Adrenal gland (tissue), 5 donors: ENCODE measurements around the gene ATPAF2.

Source experiments
- POLR2A ChIP-seq, 2 donors: fragments of 450-650 bp; IDR thresholded peaks; one replicate each; pipeline ENCODE4 v1.6.1; 2017; ENCODE audit warnings: antibody characterized with exemption in 2 of 2, mild to moderate bottlenecking in 2 of 2, moderate library complexity in 1 of 2
- TF ChIP-seq, protein P1 (sequence below), 6 experiments: fragments of 450-650 bp in 4 of 6; fragments of 200-600 bp in 2 of 6; sonication (generic) in 1 of 6; IDR thresholded peaks; 1 replicate in 5 of 6; 2 replicates in 1 of 6; pipeline versions ENCODE4 v1.5.1 to v1.8.0; 2016 to 2021; ENCODE audit warnings: antibody characterized with exemption in 6 of 6, mild to moderate bottlenecking in 2 of 6, moderate library complexity in 1 of 6
- donor health status: DM: no; HTN: no; CAD: no.

DNA sequence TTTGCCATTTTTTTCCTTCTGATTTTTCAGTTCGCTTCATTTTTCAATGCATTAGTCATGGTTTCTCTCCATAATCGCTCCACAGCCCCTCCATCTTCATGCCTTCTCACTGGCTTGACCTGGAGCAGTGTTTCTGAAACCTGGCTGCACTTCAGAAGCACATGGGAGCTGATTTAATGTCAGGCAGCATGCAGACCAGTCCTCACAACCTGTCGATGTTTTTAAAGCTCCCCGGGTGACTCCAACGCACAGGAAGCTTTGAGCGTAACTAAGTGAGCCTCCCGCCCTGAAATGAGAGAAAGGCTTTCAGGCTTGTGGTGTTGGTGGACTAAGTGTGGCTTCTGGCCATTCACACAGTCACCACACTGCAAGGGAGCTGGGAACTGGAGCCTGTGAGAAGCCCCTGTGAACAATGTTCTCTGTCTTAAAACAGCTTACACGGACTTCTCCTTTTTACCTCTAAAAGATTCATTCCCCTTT is 31.9 kb upstream of the ATPAF2 start:
- TF ChIP-seq, protein P1, sequence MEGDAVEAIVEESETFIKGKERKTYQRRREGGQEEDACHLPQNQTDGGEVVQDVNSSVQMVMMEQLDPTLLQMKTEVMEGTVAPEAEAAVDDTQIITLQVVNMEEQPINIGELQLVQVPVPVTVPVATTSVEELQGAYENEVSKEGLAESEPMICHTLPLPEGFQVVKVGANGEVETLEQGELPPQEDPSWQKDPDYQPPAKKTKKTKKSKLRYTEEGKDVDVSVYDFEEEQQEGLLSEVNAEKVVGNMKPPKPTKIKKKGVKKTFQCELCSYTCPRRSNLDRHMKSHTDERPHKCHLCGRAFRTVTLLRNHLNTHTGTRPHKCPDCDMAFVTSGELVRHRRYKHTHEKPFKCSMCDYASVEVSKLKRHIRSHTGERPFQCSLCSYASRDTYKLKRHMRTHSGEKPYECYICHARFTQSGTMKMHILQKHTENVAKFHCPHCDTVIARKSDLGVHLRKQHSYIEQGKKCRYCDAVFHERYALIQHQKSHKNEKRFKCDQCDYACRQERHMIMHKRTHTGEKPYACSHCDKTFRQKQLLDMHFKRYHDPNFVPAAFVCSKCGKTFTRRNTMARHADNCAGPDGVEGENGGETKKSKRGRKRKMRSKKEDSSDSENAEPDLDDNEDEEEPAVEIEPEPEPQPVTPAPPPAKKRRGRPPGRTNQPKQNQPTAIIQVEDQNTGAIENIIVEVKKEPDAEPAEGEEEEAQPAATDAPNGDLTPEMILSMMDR (IDR thresholded peaks at IDR 0.05) = no peak
- TF ChIP-seq POLR2A (IDR thresholded peaks at IDR 0.05) = no peak
